ENCODE data around the gene DISP3.
"Not testable (repeated sequence)": the region's sequence is repeated elsewhere in the genome, so short reads cannot be mapped to it uniquely, and the experiment has no call there.

DISP3 gene

DNA sequence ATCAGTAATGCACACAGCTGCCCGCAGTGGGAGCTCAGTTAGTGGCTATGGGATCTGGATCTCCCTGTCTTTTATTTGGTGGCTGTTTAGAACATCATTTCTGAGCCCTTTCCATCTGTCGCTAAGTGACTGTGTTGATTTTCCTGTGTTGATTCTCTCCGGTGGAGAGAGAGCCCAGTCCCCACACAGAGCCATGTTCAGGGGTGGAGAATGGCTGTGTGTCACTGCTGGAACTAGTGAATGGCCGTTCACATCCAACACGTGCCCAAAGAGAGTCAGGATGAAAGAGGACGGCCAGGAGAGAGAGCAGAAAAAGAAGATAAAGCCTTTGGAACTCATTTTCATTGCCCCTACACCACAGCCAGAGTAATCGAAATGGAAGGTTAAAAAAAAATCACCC lies 99.0 kb downstream of the DISP3 start:
- DNase-seq, result no peak

DNA sequence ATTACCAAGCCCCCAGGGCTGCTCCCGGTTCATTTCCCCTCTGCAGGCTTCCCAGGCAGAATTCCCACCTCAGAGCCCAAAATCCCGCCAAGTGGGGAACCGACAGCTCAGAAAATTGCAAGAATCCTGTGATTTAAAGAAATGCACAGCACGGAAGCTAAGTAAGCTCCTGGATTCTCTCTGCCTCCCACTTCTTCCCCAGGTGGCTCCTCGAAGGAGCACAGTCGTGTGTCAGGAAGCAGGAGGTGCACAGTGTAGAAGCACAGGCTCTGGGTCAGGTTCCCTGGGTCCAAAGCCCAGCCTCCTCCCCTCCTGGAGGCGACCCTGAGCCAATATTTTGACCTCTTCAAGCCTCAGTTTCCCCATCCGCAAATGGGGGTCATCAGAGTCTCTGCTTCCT lies 100.6 kb downstream of the DISP3 start:
- DNase-seq, result no peak

DNA sequence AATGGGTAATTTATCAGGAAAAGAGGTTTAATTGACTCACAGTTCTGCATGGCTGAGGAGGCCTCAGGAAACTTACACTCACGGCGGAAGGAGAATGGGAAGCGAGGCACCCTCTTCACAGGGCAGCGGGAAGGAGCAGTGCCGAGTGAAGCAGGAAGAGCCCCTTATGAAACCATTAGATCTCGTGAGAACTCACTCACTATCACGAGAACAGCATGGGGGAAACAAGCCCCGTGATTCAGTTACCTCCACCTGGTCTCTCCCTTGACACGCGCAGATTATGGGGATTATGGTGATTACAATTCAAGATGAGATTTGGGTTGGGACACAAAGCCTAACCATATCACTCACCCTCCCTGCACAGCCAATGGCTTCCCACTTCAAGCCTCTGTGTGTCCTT lies 101.1 kb downstream of the DISP3 start:
- not testable (repeated sequence) for DNase-seq

DNA sequence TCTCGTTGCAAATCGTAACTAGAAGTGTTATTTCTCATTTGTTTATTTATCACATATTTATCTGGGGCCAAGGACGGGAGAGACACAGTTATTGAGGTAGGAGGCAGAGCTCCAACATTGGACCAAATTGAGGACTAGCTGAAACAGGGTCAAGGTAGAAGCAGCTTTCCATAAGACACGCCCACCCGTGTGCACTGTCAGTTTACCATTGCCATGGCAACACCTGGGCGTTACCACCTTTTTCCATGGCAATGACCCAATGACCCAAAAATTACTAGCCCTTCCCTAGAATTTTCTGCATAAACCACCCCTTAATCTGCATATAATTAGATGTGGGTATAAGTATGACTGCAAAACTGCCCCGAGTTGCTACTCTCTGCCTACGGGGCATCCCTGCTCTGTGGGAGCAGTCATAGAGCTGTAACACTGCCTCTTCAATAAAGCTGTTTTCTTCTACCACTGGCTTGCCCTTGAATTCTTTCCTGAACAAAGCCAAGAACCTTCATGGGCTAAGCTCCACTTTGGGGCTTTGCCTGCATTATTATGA lies 102.6 kb downstream of the DISP3 start:
- DNase-seq, result no peak

DNA sequence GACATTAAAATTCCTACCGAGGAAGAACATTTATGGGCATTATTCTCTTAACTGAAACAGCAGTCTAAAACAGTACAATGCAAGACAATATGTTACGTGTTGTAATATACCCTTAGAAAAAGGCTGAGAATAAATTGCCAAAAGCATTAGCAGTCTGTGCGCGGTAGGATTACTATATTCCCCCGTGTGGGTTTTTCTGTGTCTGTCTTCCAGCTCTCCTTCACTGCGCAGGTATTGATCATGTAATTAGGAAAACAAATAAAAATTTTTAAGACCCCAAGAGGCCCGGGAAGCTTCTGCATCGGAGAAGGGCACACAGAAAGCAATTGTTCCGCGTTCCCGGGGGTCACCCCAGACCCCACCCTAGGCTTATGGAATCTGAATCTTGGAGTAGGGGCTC lies 106.4 kb downstream of the DISP3 start:
- DNase-seq, result no peak

Measured in right kidney (tissue), 1 donor.